HG02588 (cell line): ENCODE results near the gene GRID2IP.
A peak's percentile ranks its signal among the peaks of the same experiment; 100 is the strongest.
"Not testable (repeated sequence)": the region's sequence is repeated elsewhere in the genome, so short reads cannot be mapped to it uniquely, and the experiment has no call there.

ENCODE experiments used
- ATAC-seq: cut with Tn5 transposase; IDR thresholded peaks from one replicate; pipeline ENCODE4 v1.9.1; 2021; ENCODE audit warnings: mild to moderate bottlenecking, moderate library complexity; ENCODE audit not compliant: unreplicated experiment

Gene GRID2IP

GRCh38 chr7:6453734-6454133 is 97.5 kb downstream of the GRID2IP start:
- ATAC-seq, result no peak

DNA sequence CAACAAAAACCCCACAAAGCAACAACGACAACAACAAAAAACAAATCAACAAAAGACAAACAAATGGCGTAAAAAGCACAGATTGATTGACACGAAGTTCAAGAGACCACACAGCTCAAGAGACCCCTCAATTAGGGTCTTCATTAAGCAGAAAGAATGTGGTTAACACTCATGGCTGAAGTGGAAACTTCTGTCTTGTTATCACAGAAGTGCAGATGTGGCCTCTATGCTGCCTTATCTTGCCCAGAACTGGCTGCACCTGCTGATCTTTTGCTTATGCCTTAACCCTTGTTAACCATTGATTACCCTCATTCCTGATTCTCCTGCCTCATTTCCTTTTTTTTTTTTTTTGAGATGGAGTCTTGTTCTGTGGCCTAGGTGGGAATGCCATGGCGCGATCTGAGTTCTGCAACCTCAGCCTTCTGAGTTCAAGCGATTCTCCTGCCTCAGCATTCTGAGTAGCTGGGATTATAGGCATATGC is 100.0 kb downstream of the GRID2IP start:
- ATAC-seq, result no peak

DNA sequence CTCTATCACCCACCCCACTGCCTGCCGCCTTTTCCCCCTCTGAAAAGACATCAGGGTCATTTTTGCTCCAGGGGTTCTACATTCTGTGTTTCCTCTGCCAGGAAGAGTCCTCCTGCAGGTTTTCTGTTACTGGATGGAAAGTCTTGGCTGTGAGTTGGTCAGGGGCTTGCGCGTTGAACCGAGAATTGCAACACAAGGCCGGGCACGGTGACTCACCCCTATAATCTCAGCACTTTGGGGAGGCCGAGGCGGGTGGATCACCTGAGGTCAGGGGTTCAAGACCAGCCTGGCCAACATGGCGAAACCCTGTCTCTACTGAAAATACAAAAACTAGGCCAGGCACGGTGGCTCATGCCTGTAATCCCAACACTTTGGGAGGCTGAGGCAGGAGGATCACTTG is 100.7 kb downstream of the GRID2IP start:
- not testable (repeated sequence) for ATAC-seq

DNA sequence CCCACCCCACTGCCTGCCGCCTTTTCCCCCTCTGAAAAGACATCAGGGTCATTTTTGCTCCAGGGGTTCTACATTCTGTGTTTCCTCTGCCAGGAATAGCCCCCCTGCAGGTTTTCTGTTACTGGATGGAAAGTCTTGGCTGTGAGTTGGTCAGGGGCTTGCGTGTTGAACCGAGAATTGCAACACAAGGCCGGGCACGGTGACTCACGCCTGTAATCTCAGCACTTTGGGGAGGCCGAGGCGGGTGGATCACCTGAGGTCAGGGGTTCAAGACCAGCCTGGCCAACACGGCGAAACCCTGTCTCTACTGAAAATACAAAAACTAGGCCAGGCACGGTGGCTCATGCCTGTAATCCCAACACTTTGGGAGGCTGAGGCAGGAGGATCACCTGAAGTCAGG is 101.4 kb downstream of the GRID2IP start:
- ATAC-seq, result not testable (repeated sequence)

DNA sequence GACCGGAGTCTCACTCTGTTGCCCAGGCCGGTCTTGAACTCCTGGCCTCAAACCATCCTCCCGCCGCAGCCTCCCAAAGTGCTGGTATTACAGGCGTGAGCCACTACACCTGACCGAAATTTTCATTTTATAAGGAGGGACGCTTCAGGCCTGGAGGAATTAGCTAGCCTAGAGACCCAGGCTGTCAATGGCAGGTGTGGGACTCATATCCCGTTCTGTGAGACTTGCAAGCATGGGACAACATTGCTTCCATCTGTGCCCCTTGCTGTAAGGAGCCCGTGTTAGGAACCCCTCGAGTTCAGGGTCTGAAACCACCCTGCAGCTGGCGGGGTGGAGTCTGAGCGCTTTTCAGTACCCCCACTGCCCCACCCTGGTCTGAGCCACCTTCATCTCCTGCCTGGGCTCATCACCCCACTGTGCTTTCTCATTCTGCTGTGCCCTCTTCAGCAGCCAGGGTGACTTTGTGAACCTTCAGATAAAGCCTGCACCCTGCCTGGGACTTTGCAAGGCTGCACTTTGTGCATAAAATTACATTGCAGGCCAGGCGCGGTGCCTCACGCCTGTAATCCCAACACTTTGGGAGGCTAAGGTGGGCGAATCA is 102.2 kb downstream of the GRID2IP start:
- ATAC-seq, result no peak

- peak; percentile 85 for ATAC-seq
These were observed 103.6 kb downstream of the GRID2IP start, which contains the start of gene DAGLB for GRCh38 chr7:6447581-6448199. TSS of gene DAGLB (minus strand) at chr7:6447954. CDS start at chr7:6447842, 112 bp downstream.
